Hair follicular keratinocyte (primary cell): Measurements from ENCODE around the gene CD8A. TPM values are rescaled to one million over a fixed set of nuclear protein-coding genes. Genes with fewer than 3 reads are reported as not detected.

Experiments used
- total RNA-seq: library from RNA; depleted of rRNA; stranded (reverse); fragments of >200 nt; gene quantifications from 2 replicates; pipeline ENCODE4 v1.2.3, GENCODE V29; 2015

Gene CD8A
- total RNA-seq, result 0.04 and 0.08 TPM in 2 replicates

DNA sequence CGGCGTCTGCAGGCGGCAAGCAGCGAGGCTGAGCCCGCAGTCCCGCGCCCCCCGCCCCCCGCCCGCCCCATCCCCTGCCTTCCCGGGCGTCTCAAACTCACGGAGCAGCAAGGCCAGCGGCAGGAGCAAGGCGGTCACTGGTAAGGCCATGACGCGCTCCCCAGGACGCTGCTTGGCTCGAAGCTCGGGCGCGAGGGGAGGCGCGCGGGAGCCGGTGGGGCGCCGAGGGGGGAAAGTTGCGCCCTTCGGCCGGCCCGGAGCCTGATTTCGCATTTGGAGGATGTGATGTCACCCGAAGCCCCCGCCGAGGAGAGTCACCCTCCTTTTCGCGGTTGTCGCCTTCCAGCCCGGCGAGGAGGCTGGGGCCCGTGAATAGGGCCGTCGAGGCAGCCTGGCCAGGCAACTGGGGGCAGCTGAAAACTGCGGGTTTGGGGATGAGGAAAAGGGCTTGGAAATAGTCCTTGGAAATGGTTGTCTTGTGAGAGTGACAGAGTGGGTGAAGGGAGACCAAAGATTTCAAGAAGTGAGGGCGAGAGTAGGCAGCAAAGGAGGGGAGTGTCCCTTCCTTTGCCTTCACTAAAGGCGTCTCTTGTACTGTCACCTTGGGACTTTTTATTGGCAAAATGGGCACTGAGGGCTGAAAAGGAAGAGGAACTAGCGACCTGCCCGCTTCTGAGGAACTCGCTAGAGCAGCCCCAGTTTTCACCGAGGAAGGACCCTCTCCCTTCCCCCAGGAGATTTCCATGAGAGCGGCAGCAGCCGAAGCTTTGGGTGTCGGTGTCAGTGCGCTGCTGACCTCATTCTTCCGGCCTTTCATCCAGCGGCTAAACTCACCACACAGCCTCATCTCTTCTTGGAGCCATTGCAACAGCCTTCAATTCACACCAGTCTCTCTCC is at the start of gene CD8A:
Gene CD8A (minus strand): TSS at position 238 of the 897 bp plus-strand sequence. CDS start 88 bp downstream, at position 150.

Other genes with a start within 250 kb of the CD8A start
- 62.5 and 80.5 TPM in 2 replicates for gene CHMP3, start 227.5 kb downstream of the CD8A start, total RNA-seq
- 9.8 and 10.3 TPM in 2 replicates for gene RNF103, start 167.0 kb downstream of the CD8A start, total RNA-seq
- 21.0 and 23.7 TPM in 2 replicates for gene RMND5A, start 70.6 kb downstream of the CD8A start, total RNA-seq
- gene CD8B, start 71.0 kb upstream of the CD8A start, total RNA-seq, result not detected in 2 replicates
- 0.08 and 0.76 TPM in 2 replicates for gene RGPD1, start 151.2 kb upstream of the CD8A start, total RNA-seq
- 0.55 and 0.57 TPM in 2 replicates for gene PLGLB1, start 230.9 kb upstream of the CD8A start, total RNA-seq